OCI-LY3 (cell line): Measurements from ENCODE around the gene COX6A2.

ENCODE experiments used
- H2AFZ ChIP-seq: fragments of 200-600, 300-600 bp; shearing (Covaris generic); 2 replicates; pipeline ENCODE4 v1.6.0; 2014; ENCODE audit warnings: antibody characterized with exemption, low read depth, low read length
- H3K27ac ChIP-seq: fragments of 200-600, 300-600 bp; sonication (generic); 2 replicates; pipeline ENCODE4 v1.5.1; 2014; ENCODE audit warnings: mild to moderate bottlenecking, low read length, moderate library complexity, mixed read lengths
- H3K27me3 ChIP-seq: fragments of 200-600, 300-600 bp; sonication (generic); 2 replicates; pipeline ENCODE4 v1.6.1; 2014; ENCODE audit warnings: low read depth, low read length, mixed read lengths
- H3K36me3 ChIP-seq: fragments of 200-600, 300-600 bp; sonication (generic); replicated peaks from 2 replicates; pipeline ENCODE3; 2014; ENCODE audit warnings: low read depth, low read length, mixed read lengths
- H3K4me1 ChIP-seq: fragments of 300-600, 200-600 bp; sonication (generic); 2 replicates; pipeline ENCODE4 v1.6.1; 2014; ENCODE audit warnings: low read length, mixed read lengths
- H3K4me2 ChIP-seq: fragments of 200-600, 300-600 bp; sonication (generic); 2 replicates; pipeline ENCODE4 v1.6.1; 2014; ENCODE audit warnings: low read length, mixed read lengths
- H3K4me3 ChIP-seq: fragments of 300-600, 200-600 bp; sonication (generic); 2 replicates; pipeline ENCODE4 v1.5.1; 2014; ENCODE audit warnings: antibody characterized with exemption, mild to moderate bottlenecking, low read length, moderate library complexity
- H3K79me2 ChIP-seq: fragments of 300-600, 200-600 bp; shearing (Covaris generic); 2 replicates; pipeline ENCODE4 v1.6.1; 2014; ENCODE audit warnings: mild to moderate bottlenecking, low read length, mixed read lengths
- H3K9ac ChIP-seq: fragments of 300-600, 200-600 bp; shearing (Covaris generic); 2 replicates; pipeline ENCODE4 v1.6.0; 2014; ENCODE audit warnings: mild to moderate bottlenecking, low read length, moderate library complexity
- H3K9me3 ChIP-seq: fragments of 200-600, 300-600 bp; shearing (Covaris generic); 2 replicates; pipeline ENCODE4 v1.6.1; 2014; ENCODE audit warnings: low read length, mixed read lengths; ENCODE audit not compliant: insufficient read depth
- H4K20me1 ChIP-seq: fragments of 200-600, 300-600 bp; sonication (generic); 2 replicates; pipeline ENCODE4 v1.6.1; 2016; ENCODE audit warnings: low read length, mixed read lengths; ENCODE audit not compliant: insufficient read depth
- CTCF ChIP-seq: fragments of 200-600, 300-600 bp; sonication (generic); IDR thresholded peaks from 2 replicates; pipeline ENCODE4 v1.5.1; 2014; ENCODE audit warnings: antibody characterized with exemption, low read length, low read depth
- EZH2phosphoT487 ChIP-seq: fragments of 200-600 bp; shearing (Covaris generic); IDR thresholded peaks from 2 replicates; pipeline ENCODE4 v1.6.1; 2018; ENCODE audit warnings: antibody characterized with exemption, mixed run types, low read depth

COX6A2 gene

GRCh38 chr16:31401436-31401835, 26.7 kb downstream of the COX6A2 start:
- Histone ChIP-seq H3K9me3 (no peaks in the 10 kb centered on the region), H3K79me2 (no peaks in the 10 kb centered on the region), H3K9ac (no peak overlapping the region), H3K4me1 (peaks cover 9% of the 10 kb centered on the region), H3K4me3 (no peak overlapping the region), H3K36me3 (no peaks in the 10 kb centered on the region), H4K20me1 (no peaks in the 10 kb centered on the region), H3K4me2 (no peak overlapping the region), H2AFZ (no peak overlapping the region), H3K27me3 (no peaks in the 10 kb centered on the region), H3K27ac (no peak overlapping the region)
- TF ChIP-seq CTCF (no peak), EZH2phosphoT487 (no peak)

- Histone ChIP-seq H3K9ac (no peak overlapping the region), H3K27ac (no peak overlapping the region), H3K9me3 (no peaks in the 10 kb centered on the region), H3K36me3 (no peaks in the 10 kb centered on the region), H3K79me2 (no peaks in the 10 kb centered on the region), H3K27me3 (no peaks in the 10 kb centered on the region), H3K4me1 (peaks cover 15% of the 10 kb centered on the region), H2AFZ (no peak overlapping the region), H3K4me3 (no peak overlapping the region), H3K4me2 (no peak overlapping the region), H4K20me1 (no peaks in the 10 kb centered on the region)
- no peak for TF ChIP-seq CTCF
- no peak for TF ChIP-seq EZH2phosphoT487
Measured at GRCh38 chr16:31400191-31400590, 28.0 kb downstream of the COX6A2 start.

- H3K27me3 ChIP-seq, result no peaks in the 10 kb centered on the region
- no peak overlapping the region for H3K9ac ChIP-seq
- no peak for TF ChIP-seq EZH2phosphoT487
- TF ChIP-seq CTCF, result no peak
- no peak overlapping the region for H3K27ac ChIP-seq
- H2AFZ ChIP-seq, result no peak overlapping the region
- H4K20me1 ChIP-seq, result no peaks in the 10 kb centered on the region
- peaks cover 23% of the 10 kb centered on the region for H3K4me1 ChIP-seq
- H3K9me3 ChIP-seq, result no peaks in the 10 kb centered on the region
- H3K79me2 ChIP-seq, result no peaks in the 10 kb centered on the region
- no peak overlapping the region for H3K4me3 ChIP-seq
- no peak overlapping the region for H3K4me2 ChIP-seq
- no peaks in the 10 kb centered on the region for H3K36me3 ChIP-seq
Measured at GRCh38 chr16:31397701-31398100, 30.5 kb downstream of the COX6A2 start.

- no peak for TF ChIP-seq EZH2phosphoT487
- TF ChIP-seq CTCF, result no peak
- H3K4me2 ChIP-seq, result no peak overlapping the region
- no peak overlapping the region for H2AFZ ChIP-seq
- H3K4me1 ChIP-seq, result peaks cover 26% of the 10 kb centered on the region
- no peak overlapping the region for H3K27ac ChIP-seq
- H3K36me3 ChIP-seq, result no peaks in the 10 kb centered on the region
- no peak overlapping the region for H3K9ac ChIP-seq
- no peaks in the 10 kb centered on the region for H3K79me2 ChIP-seq
- no peaks in the 10 kb centered on the region for H3K27me3 ChIP-seq
- no peaks in the 10 kb centered on the region for H3K9me3 ChIP-seq
- no peak overlapping the region for H3K4me3 ChIP-seq
- no peaks in the 10 kb centered on the region for H4K20me1 ChIP-seq
Measured at GRCh38 chr16:31397096-31397660, 31.0 kb downstream of the COX6A2 start.
